Gastrocnemius medialis (tissue), 4 donors: ENCODE results near the gene MEN1.

ENCODE experiments used
- CTCF ChIP-seq, 5 experiments: fragments of 450-650 bp in 3 of 5; fragments of 200-600 bp in 2 of 5; sonication (generic) in 2 of 5; IDR thresholded peaks in 4 of 5; conservative IDR thresholded peaks in 1 of 5; 1 replicate in 4 of 5; 2 replicates in 1 of 5; pipeline ENCODE4 v1.5.1; 2016 to 2019; ENCODE audit warnings: antibody characterized with exemption in 5 of 5, mild to moderate bottlenecking in 3 of 5, moderate library complexity in 3 of 5
- POLR2A ChIP-seq, 2 donors: fragments of 450-650 bp; IDR thresholded peaks; one replicate each; pipeline ENCODE4 v1.6.1; 2017; ENCODE audit warnings: antibody characterized with exemption in 2 of 2, mild to moderate bottlenecking in 2 of 2, moderate library complexity in 2 of 2

DNA sequence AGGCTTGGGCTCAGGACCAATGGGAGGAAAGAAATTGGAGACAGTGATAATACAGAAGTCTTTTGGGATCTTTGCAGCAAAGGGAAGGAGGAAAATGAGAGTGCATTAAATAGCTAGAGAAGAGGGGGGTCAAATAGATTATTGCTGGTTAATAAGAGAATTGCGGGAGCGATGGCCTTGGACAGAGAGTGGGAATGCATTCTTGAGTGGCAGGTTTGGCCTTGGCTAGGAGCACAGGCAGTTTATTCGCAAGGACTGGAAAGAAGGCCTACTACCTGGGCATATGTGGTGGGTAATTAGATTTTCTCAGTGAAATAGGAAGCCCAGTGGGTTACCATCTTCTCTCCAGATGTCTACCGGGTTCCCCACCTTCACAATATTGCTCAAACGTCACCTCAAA is 3.5 kb upstream of the MEN1 start:
- TF ChIP-seq CTCF (IDR thresholded peaks at IDR 0.05 in 4 of 5, conservative IDR thresholded peaks at IDR 0.05 in 1 of 5) (no peak), POLR2A (IDR thresholded peaks at IDR 0.05) (no peak)
